Hepatocyte (in vitro differentiated cells): Measurements from ENCODE around the gene LRRC73.

Source experiments
- CTCF ChIP-seq: fragments of 200-600 bp; sonication (generic); IDR thresholded peaks from 2 replicates; pipeline ENCODE4 v1.5.1; 2016; ENCODE audit warnings: antibody characterized with exemption, mild to moderate bottlenecking; ENCODE audit not compliant: poor library complexity
- EZH2 ChIP-seq: fragments of 200-600 bp; sonication (generic); IDR thresholded peaks from 2 replicates; pipeline ENCODE4 v1.6.1; 2016; ENCODE audit warnings: antibody characterized with exemption, mild to moderate bottlenecking, borderline replicate concordance
- EZH2phosphoT487 ChIP-seq: fragments of 200-600 bp; sonication (generic); IDR thresholded peaks from one replicate; pipeline ENCODE4 v1.6.1; 2018; ENCODE audit warnings: antibody characterized with exemption, mild to moderate bottlenecking, low read depth, moderate library complexity; ENCODE audit not compliant: unreplicated experiment, severe bottlenecking

- TF ChIP-seq CTCF (no peak), EZH2phosphoT487 (no peak), EZH2 (no peak)
Measured at GRCh38 chr6:43511824-43512415, 1.8 kb upstream of the LRRC73 start.
